HL-60 (cell line): ENCODE measurements around the gene MC1R.

Experiments
- CTCF ChIP-seq: IDR thresholded peaks from one replicate; pipeline ENCODE4 v1.5.1; 2011; ENCODE audit warnings: low read length, control low read depth, inconsistent platforms; ENCODE audit not compliant: insufficient read depth
- GABPA ChIP-seq: IDR thresholded peaks from 2 replicates; pipeline ENCODE4 v1.6.1; 2012; ENCODE audit warnings: low read depth
- POLR2AphosphoS5 ChIP-seq: IDR thresholded peaks from 2 replicates; pipeline ENCODE4 v1.6.1; 2012; ENCODE audit warnings: low read depth
- REST ChIP-seq: IDR thresholded peaks from 2 replicates; pipeline ENCODE4 v1.6.1; 2012; ENCODE audit warnings: low read depth; ENCODE audit not compliant: insufficient replicate concordance

GRCh38 chr16:89962754-89963498 lies 44.3 kb downstream of the MC1R start:
- TF ChIP-seq CTCF (no peak), REST (no peak), POLR2AphosphoS5 (no peak), GABPA (no peak)
